HL-60/S4 treated with retinoic acid at 250 ng/mL for 4 days and 3 days (cell line): Measurements from ENCODE around the gene IPMK.
"Not testable (repeated sequence)": the region's sequence is repeated elsewhere in the genome, so short reads cannot be mapped to it uniquely, and the experiment has no call there.

Source experiments
- in situ Hi-C: fragments of 300-500 bp; cut with MboI; formaldehyde crosslinking; loops from 2 replicates; pipeline ENCODE4 v1.7.0; 2022; ENCODE audit warnings: low sequenced_read_pairs

IPMK gene

DNA sequence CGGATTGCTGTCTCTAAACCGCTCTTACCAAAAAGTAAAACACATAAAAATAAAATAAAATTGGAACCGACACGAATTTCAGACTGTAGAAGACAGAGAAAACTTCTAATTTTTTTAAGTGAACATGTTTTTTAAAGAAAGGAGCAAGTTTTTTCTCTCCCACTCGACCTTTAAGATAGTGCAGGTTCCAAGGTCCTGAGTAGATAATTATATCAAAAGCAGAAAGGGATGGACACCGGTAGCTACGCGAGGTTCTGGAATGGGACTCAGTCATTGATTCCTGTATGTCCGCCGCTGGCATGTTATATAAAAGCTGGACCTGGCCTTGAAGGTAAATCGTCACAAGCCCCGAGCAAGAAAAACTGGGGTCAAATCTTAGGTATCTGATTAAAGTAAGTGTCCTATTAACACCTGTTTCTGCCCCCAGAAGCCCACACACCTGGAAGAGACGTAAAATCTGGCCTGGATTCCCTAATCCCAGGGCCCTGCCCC lies 806 bp upstream of the IPMK start:
- in situ Hi-C loops, result no loop called here

- in situ Hi-C loops, result no loop called here
Measured at GRCh38 chr10:58266826-58267712, 625 bp downstream of the IPMK start.

GRCh38 chr10:58266003-58266825 lies 1.5 kb downstream of the IPMK start:
- in situ Hi-C loops, result no loop called here

DNA sequence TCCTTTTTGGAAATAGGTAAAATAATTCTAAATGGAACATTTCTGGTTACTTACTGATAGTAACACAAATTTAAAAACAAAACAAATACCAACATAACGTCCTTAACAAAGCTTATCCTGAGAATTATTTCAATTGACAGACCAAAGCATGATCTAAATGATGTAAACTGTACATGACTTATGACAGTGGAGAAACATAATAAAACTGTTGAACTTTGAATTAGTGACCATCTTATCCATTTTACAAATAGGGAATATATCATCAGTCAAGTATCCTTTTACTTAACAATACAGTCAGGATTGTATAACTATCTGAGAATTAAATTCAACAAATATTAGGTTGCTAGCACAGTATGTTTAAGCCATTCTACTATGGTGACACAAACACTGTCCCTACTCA lies 2.4 kb downstream of the IPMK start:
- in situ Hi-C loops, result no loop called here

- in situ Hi-C loops, result no loop called here
Measured at GRCh38 chr10:58264780-58265179, 2.9 kb downstream of the IPMK start.

- in situ Hi-C loops, result no loop called here
Measured at GRCh38 chr10:58262766-58263165, 4.9 kb downstream of the IPMK start.

GRCh38 chr10:58260334-58260733 lies 7.4 kb downstream of the IPMK start:
- in situ Hi-C loops, result no loop called here

GRCh38 chr10:58258977-58259692 lies 8.6 kb downstream of the IPMK start:
- in situ Hi-C loops, result no loop called here

GRCh38 chr10:58256013-58256780 lies 11.5 kb downstream of the IPMK start:
- in situ Hi-C loops, result not testable (repeated sequence)

DNA sequence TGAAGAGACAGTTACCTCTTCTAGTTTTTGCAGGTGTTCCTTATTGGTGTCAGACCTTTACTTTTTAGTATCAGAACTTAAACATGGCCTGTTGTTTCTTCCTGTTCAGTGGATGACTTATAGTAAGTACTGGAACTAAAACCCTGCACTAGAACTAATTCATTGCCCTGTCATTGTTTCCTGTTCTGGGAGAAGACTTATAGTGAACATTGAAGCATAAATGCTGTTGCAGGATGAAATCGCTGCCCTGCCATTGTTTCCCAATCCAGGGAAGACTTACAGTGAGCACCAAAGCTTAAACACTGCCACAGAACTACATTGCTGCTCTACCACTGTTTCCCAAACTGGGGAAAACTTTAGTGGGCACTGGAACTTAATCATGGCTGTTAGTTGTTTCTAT lies 13.1 kb downstream of the IPMK start:
- in situ Hi-C loops, result no loop called here

DNA sequence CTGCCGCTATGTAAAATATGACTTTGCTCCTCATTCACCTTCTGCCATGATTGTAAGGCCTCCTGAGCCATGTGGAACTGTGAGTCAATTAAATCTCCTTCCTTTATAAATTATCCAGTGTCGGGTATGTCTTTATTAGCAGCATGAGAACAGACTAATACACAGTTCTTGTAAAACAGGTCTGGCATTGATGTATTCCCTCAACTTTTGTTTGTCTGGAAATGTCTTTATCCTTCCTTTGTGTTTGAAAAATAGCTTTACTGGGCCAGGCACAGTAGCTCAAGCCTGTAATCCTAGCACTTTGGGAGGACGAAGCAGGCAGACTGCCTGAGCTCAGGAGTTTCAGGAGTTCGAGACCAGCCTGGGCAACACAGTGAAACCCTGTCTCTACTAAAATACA lies 14.5 kb downstream of the IPMK start:
- in situ Hi-C loops, result no loop called here

DNA sequence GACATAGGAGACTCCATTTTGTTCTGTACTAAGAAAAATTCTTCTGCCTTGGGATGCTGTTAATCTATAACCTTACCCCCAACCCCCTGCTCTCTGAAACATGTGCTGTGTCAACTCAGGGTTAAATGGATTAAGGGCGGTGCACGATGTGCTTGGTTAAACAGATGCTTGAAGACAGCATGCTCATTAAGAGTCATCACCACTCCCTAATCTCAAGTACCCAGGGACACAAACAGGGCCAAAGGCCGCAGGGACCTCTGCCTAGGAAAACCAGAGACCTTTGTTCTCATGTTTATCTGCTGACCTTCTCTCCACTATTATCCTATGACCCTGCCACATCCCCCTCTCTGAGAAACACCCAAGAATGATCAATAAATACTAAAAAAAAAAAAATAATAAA lies 23.0 kb downstream of the IPMK start:
- in situ Hi-C loops, result not testable (repeated sequence)

DNA sequence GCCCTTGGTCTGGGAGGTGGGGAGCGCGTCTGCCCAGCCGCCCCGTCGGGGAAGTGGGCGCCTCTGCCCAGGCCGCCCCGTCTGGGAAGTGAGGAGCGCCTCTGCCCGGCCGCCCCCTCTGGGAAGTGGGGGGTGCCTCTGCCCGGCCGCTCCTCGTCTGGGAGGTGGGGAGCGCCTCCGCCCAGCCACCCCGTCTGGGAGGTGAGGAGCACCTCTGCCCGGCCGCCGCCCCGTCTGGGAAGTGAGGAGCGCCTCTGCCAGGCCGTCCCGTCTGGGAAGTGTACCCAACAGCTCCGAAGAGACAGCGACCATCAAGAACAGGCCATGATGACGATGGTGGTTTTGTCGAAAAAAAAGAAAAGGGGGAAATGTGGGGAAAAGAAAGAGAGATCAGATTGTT lies 23.5 kb downstream of the IPMK start:
- in situ Hi-C loops, result not testable (repeated sequence)

DNA sequence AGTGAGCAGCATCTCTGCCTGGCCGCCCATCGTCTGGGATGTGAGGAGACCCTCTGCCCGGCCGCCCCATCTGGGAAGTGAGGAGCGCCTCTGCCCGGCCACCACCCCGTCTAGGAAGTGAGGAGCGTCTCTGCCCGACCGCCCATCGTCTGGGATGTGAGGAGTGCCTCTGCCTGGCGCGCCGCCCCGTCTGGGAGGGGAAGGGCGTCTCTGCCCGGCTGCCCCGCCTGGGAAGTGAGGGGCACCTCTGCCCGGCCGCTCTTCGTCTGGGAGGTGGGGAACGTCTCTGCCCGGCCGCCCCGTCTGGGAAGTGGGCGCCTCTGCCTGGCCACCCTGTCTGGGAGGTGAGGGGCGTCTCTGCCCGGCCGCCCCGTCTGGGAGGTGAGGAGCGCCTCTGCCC lies 23.9 kb downstream of the IPMK start:
- in situ Hi-C loops, result not testable (repeated sequence)

DNA sequence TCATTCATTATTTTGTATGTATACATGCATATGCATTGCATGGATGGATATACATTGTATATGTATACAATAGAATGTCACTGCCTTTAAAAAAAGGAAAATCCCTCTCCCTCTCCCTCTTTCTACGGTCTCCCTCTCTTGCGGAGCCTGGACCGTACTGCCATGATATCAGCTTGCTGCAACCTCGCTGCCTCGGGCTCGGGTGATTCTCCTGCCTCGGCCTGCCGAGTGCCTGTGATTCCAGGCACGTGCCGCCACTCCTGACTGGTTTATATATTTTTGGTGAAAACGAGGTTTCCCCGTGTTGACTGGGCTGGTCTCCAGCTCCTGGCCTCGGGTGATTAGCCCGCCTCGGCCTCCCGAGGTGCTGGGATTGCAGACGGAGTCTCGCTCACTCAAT lies 24.4 kb downstream of the IPMK start:
- in situ Hi-C loops, result no loop called here

DNA sequence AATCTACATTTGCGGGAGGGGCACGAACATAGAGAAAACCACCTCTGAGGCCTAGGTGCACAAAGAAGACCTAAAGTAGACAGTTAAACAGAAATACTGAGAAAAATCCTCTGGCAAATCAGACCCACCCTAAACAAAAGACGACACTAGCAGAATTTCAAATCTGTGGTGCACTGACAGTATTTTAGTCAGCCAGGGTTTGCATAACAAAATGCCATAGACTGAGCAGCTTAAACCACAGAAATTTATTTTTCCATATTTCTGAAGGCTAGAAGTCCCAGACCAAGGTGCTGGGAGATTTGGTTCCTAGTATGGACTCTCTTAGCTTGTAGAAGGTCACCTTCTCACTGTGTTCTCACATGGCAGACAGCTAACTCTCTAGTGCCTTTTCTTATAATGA lies 26.3 kb downstream of the IPMK start:
- in situ Hi-C loops, result no loop called here

DNA sequence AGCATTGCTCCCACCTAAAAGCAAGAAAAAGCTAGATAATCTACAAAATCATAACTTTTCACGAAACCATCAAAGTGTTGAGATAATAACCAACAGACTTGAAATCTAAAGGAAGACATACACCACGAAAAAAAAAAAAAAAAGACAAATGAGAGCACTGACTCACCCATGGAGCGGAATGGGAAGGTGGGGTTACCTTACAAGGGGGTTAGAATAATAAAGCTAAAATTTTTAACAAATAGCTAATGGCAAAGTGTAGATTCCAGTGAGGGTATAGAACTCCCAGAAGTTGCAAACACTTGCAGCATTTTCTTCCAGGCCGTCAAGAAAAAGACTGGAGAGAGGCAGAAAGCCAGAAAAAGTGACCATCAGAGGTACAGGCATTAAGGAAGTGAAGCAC lies 27.2 kb downstream of the IPMK start:
- in situ Hi-C loops, result no loop called here

GRCh38 chr10:58239561-58240169 lies 28.0 kb downstream of the IPMK start:
- in situ Hi-C loops, result no loop called here

DNA sequence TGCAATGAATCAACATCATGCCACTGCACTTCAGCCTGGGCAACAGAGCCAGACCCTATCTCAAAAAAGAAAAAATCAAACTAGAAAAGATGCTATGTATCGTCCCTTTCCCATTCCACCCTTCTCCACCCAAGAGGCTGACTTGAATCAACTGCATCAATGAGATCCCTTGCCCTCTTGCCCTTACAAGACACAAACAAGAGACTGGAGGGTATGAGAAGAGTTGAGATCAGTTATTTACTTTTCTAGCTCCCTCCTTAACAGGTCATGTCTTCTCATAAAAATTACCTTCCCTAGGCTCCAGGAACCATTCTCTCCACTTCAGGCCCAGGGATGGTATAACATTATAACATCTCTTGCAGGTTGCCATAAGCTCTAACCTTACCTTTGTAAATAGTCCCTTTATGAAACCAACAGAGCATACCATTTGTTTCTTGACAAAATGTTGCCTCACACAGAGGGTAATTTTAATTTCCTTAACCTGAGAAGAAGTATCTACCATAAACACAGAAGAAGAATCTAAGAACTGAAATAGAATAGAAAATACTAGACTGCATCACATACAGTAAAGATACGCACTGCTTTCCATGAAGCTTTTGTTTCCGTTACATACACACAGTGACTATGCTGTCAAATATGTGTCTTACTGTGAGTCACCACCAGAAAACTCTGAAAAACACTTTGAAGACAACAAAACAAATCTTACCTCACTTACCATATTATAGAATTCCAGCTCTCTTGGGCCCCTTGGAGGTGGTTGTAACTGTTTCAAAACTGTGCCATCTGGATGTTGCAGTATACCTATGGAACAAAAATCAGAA lies 30.5 kb downstream of the IPMK start:
- in situ Hi-C loops, result no loop called here
